H1 (cell line): ENCODE results near the gene BMP2. TPM values are rescaled to one million over a fixed set of nuclear protein-coding genes. Genes with fewer than 3 reads are reported as not detected.
A peak's percentile ranks its signal among the peaks of the same experiment; 100 is the strongest.

ENCODE experiments used
- CTCF ChIA-PET: fragments of 300-600 bp; sonication (Branson Sonifier 250); formaldehyde crosslinking; loops from one replicate; lab custom pipeline; 2021; ENCODE audit not compliant: partially characterized antibody; lab: Charles Lee
- POLR2A ChIA-PET: fragments of 300-600 bp; sonication (Branson Sonifier 250); formaldehyde crosslinking; loops from one replicate; lab custom pipeline; 2021; ENCODE audit warnings: inconsistent platforms; ENCODE audit not compliant: partially characterized antibody; lab: Charles Lee
- DNase-seq, 2 experiments: peaks; one replicate each; pipeline versions ENCODE4 v3.0.0 to v3.0.0-alpha.2; 2010 to 2022; ENCODE audit warnings: low spot score in 2 of 2, low read depth in 1 of 2, mixed read lengths in 1 of 2
- FAIRE-seq: peaks from 2 replicates; lab custom pipeline; 2011; peaks lifted over from hg19 to GRCh38; lab: Jason Lieb, UNC
- H2AFZ ChIP-seq: 2 replicates; pipeline ENCODE4 v1.8.1; 2012; ENCODE audit warnings: low read length, inconsistent platforms
- H2AK5ac ChIP-seq: 2 replicates; pipeline ENCODE4 v1.6.1; 2013; ENCODE audit warnings: low read depth, low read length
- H2BK120ac ChIP-seq: replicated peaks from 2 replicates; pipeline ENCODE3; 2013; ENCODE audit warnings: low read depth, low read length, inconsistent platforms
- H2BK12ac ChIP-seq: 2 replicates; pipeline ENCODE4 v1.6.1; 2013; ENCODE audit warnings: low read depth, low read length
- H2BK15ac ChIP-seq: 2 replicates; pipeline ENCODE4 v1.6.1; 2013; ENCODE audit warnings: low read length
- H2BK20ac ChIP-seq: 2 replicates; pipeline ENCODE4 v1.6.1; 2013; ENCODE audit warnings: low read length
- H2BK5ac ChIP-seq: 2 replicates; pipeline ENCODE4 v1.6.1; 2013; ENCODE audit warnings: low read depth, low read length
- H3K14ac ChIP-seq: 2 replicates; pipeline ENCODE4 v1.6.1; 2013; ENCODE audit warnings: inconsistent platforms; ENCODE audit not compliant: insufficient read length
- H3K18ac ChIP-seq: 2 replicates; pipeline ENCODE4 v1.6.1; 2013; ENCODE audit warnings: low read length; ENCODE audit errors: extremely low read depth
- H3K23ac ChIP-seq: 2 replicates; pipeline ENCODE4 v1.6.1; 2013; ENCODE audit warnings: inconsistent platforms; ENCODE audit not compliant: insufficient read length
- H3K23me2 ChIP-seq: 2 replicates; pipeline ENCODE4 v1.6.1; 2013; ENCODE audit warnings: low read depth, low read length
- H3K27ac ChIP-seq: 2 replicates; pipeline ENCODE4 v1.6.1; 2011; ENCODE audit warnings: low read depth, low read length, inconsistent platforms
- H3K27me3 ChIP-seq, 4 experiments: replicated peaks in 1 of 4; 1 replicate in 1 of 4; 2 replicates in 3 of 4; pipeline versions ENCODE4 v1.6.1 to v1.8.1; 2011 to 2013; ENCODE audit warnings: low read length in 3 of 4, mild to moderate bottlenecking in 3 of 4, inconsistent platforms in 2 of 4, mixed read lengths in 2 of 4, moderate library complexity in 1 of 4; ENCODE audit not compliant: control insufficient read depth in 3 of 4, insufficient read depth in 3 of 4; ENCODE audit errors: extremely low read depth in 1 of 4
- H3K36me3 ChIP-seq, 4 experiments: 2 replicates each; pipeline versions ENCODE4 v1.6.1 to v1.8.1; 2011 to 2013; ENCODE audit warnings: mild to moderate bottlenecking in 4 of 4, low read length in 3 of 4, moderate library complexity in 2 of 4, control low read depth in 1 of 4, inconsistent platforms in 1 of 4; ENCODE audit not compliant: insufficient read depth in 4 of 4, control insufficient read depth in 2 of 4
- H3K4ac ChIP-seq: replicated peaks from 2 replicates; pipeline ENCODE3; 2013; ENCODE audit warnings: low read length, low read depth, mixed read lengths, inconsistent platforms; ENCODE audit not compliant: insufficient read length
- H3K4me1 ChIP-seq, 4 experiments: replicated peaks in 1 of 4; 1 replicate in 1 of 4; 2 replicates in 3 of 4; pipeline versions ENCODE4 v1.6.1 to v1.8.1; 2011 to 2013; ENCODE audit warnings: low read length in 3 of 4, inconsistent platforms in 2 of 4, mixed read lengths in 1 of 4; ENCODE audit not compliant: insufficient read depth in 4 of 4, control insufficient read depth in 3 of 4
- H3K4me2 ChIP-seq, 2 experiments: 2 replicates each; pipeline versions ENCODE4 v1.6.1 to v1.8.1; 2011 to 2013; ENCODE audit warnings: low read depth in 2 of 2, low read length in 2 of 2, control low read depth in 1 of 2, inconsistent platforms in 1 of 2, mild to moderate bottlenecking in 1 of 2; ENCODE audit not compliant: insufficient read depth in 1 of 2
- H3K4me3 ChIP-seq, 4 experiments: fragments of 200-600, 300-600 bp in 1 of 4; sonication (generic), shearing (Covaris generic), sonication (Bioruptor Twin) in 1 of 4; 2 replicates each; pipeline versions ENCODE4 v1.5.1 to v1.8.1; 2011 to 2016; ENCODE audit warnings: low read length in 4 of 4, low read depth in 3 of 4, control low read depth in 2 of 4, inconsistent platforms in 2 of 4, mild to moderate bottlenecking in 2 of 4, mixed read lengths in 1 of 4, moderate library complexity in 1 of 4; ENCODE audit not compliant: insufficient read depth in 2 of 4; ENCODE audit errors: extremely low read depth in 1 of 4
- H3K56ac ChIP-seq: replicated peaks from 2 replicates; pipeline ENCODE3; 2013; ENCODE audit warnings: low read depth, mild to moderate bottlenecking, mixed read lengths, low read length, inconsistent platforms; ENCODE audit not compliant: insufficient read length
- H3K79me1 ChIP-seq: 2 replicates; pipeline ENCODE4 v1.6.1; 2013; ENCODE audit warnings: low read depth, low read length, control low read depth
- H3K79me2 ChIP-seq, 2 experiments: 2 replicates each; pipeline versions ENCODE4 v1.6.1 to v1.8.1; 2012 to 2013; ENCODE audit warnings: low read length in 2 of 2, mild to moderate bottlenecking in 2 of 2, inconsistent platforms in 1 of 2; ENCODE audit not compliant: insufficient read depth in 2 of 2, control insufficient read depth in 1 of 2
- H3K9ac ChIP-seq, 4 experiments: replicated peaks in 1 of 4; 1 replicate in 1 of 4; 2 replicates in 3 of 4; pipeline versions ENCODE4 v1.6.1 to v1.8.1; 2011 to 2013; ENCODE audit warnings: low read depth in 3 of 4, low read length in 3 of 4, control low read depth in 2 of 4, mild to moderate bottlenecking in 2 of 4, moderate library complexity in 2 of 4, inconsistent platforms in 1 of 4; ENCODE audit errors: extremely low read depth in 1 of 4
- H3K9me3 ChIP-seq, 2 experiments: 2 replicates each; pipeline versions ENCODE4 v1.6.1 to v1.8.1; 2012 to 2013; ENCODE audit warnings: mild to moderate bottlenecking in 2 of 2, moderate library complexity in 2 of 2, control low read depth in 1 of 2, inconsistent platforms in 1 of 2, low read depth in 1 of 2, low read length in 1 of 2, mixed read lengths in 1 of 2; ENCODE audit not compliant: insufficient read depth in 2 of 2
- H4K20me1 ChIP-seq, 2 experiments: replicated peaks in 1 of 2; 2 replicates each; pipeline versions ENCODE3 to v1.8.1; 2011 to 2013; ENCODE audit warnings: inconsistent platforms in 2 of 2, low read length in 2 of 2, mild to moderate bottlenecking in 1 of 2; ENCODE audit not compliant: insufficient read depth in 2 of 2, control insufficient read depth in 1 of 2
- H4K5ac ChIP-seq: 2 replicates; pipeline ENCODE4 v1.6.1; 2013; ENCODE audit warnings: low read length, low read depth, mixed read lengths, inconsistent platforms; ENCODE audit not compliant: insufficient read length
- H4K8ac ChIP-seq: 2 replicates; pipeline ENCODE4 v1.8.0; 2013; ENCODE audit warnings: mild to moderate bottlenecking, moderate library complexity, low read length, inconsistent platforms; ENCODE audit not compliant: insufficient read depth; ENCODE audit errors: extremely low read depth
- H4K91ac ChIP-seq: replicated peaks from 2 replicates; pipeline ENCODE3; 2013; ENCODE audit warnings: low read length, mixed read lengths, inconsistent platforms; ENCODE audit not compliant: insufficient read length
- ASH2L ChIP-seq: fragments of 200-600, 300-600 bp; sonication (generic); IDR thresholded peaks from one replicate; pipeline ENCODE4 v1.7.1; 2017; ENCODE audit warnings: low read length
- BRCA1 ChIP-seq: IDR thresholded peaks from 2 replicates; pipeline ENCODE4 v1.6.1; 2012; ENCODE audit warnings: low read depth, low read length, improper control_type of control experiment
- FOSL1 ChIP-seq: IDR thresholded peaks from 2 replicates; pipeline ENCODE4 v1.6.1; 2011; ENCODE audit warnings: mild to moderate bottlenecking, low read depth, low read length, moderate library complexity; ENCODE audit not compliant: insufficient read depth
- HDAC2 ChIP-seq, 2 experiments: fragments of 300-600 bp in 1 of 2; sonication (generic) in 1 of 2; IDR thresholded peaks; 2 replicates each; pipeline ENCODE4 v1.6.1; 2011 to 2012; ENCODE audit warnings: low read depth in 2 of 2, low read length in 2 of 2, mild to moderate bottlenecking in 2 of 2, moderate library complexity in 2 of 2, borderline replicate concordance in 1 of 2, inconsistent platforms in 1 of 2
- NANOG ChIP-seq: IDR thresholded peaks from 2 replicates; pipeline ENCODE4 v1.6.1; 2011; ENCODE audit warnings: low read length, low read depth, mild to moderate bottlenecking, inconsistent platforms; ENCODE audit not compliant: insufficient read depth, poor library complexity, severe bottlenecking
- RAD21 ChIP-seq, 2 experiments: IDR thresholded peaks in 1 of 2; conservative IDR thresholded peaks in 1 of 2; 2 replicates each; pipeline ENCODE4 v1.6.1; 2011; ENCODE audit warnings: low read depth in 2 of 2, low read length in 2 of 2, improper control_type of control experiment in 1 of 2, inconsistent platforms in 1 of 2, mild to moderate bottlenecking in 1 of 2, moderate library complexity in 1 of 2
- SIRT6 ChIP-seq: IDR thresholded peaks from one replicate; pipeline ENCODE4 v1.7.1; 2012; ENCODE audit warnings: low read length, inconsistent platforms
- SP1 ChIP-seq: IDR thresholded peaks from 2 replicates; pipeline ENCODE4 v1.6.1; 2011; ENCODE audit warnings: low read depth, low read length
- TAF7 ChIP-seq: optimal IDR thresholded peaks from 2 replicates; pipeline ENCODE3; 2011; ENCODE audit warnings: low read depth, mild to moderate bottlenecking, inconsistent platforms, low read length, moderate library complexity, borderline replicate concordance
- WGBS, 2 experiments: shearing (Covaris generic) in 1 of 2; methylation state at CpG; one replicate each; pipeline versions ENCODE4 v1.1.6 to v1.1.7; 2013 to 2015; ENCODE audit warnings: low lambda C conversion rate in 2 of 2, mixed read lengths in 2 of 2, inconsistent platforms in 1 of 2, low coverage in 1 of 2, missing lambda C conversion rate in 1 of 2; ENCODE audit not compliant: insufficient replicate concordance in 2 of 2, insufficient coverage in 1 of 2, insufficient read length in 1 of 2; ENCODE audit errors: extremely low coverage in 1 of 2, missing lambda C conversion rate in 1 of 2; 5-methylcytosine and 5-hydroxymethylcytosine counted together
- polyA plus RNA-seq, 7 experiments: library from polyadenylated mRNA; depleted of rRNA in 3 of 7; stranded (reverse) in 5 of 7; unstranded in 2 of 7; fragments of >200 nt in 5 of 7; fragments of 200-250 nt in 2 of 7; gene quantifications; 1 replicate in 5 of 7; 2 replicates in 1 of 7; 4 replicates in 1 of 7; pipeline versions ENCODE4 v1.2.1 to v1.2.3, GENCODE V29; 2011 to 2013; ENCODE audit warnings: missing spikeins in 2 of 7, mixed read lengths in 2 of 7
- total RNA-seq: library from RNA; stranded (reverse); fragmentation: NEBNext Ultra II Directional; extraction: Animal tissue kit (Norgen Biotek cat#: 25700); gene quantifications from 2 replicates; pipeline ENCODE4 v1.2.1, GENCODE V29; 2021
- TF ChIP-seq, protein P1 (sequence below): IDR thresholded peaks from 2 replicates; pipeline ENCODE4 v1.6.1; 2011; ENCODE audit warnings: low read depth, mild to moderate bottlenecking, low read length; ENCODE audit not compliant: insufficient read depth
- TF ChIP-seq, protein P2 (sequence below): IDR thresholded peaks from 2 replicates; pipeline ENCODE4 v1.6.1; 2011; ENCODE audit warnings: low read length, improper control_type of control experiment

Gene BMP2
- total and polyA plus RNA-seq, 2 of the 8 experiments (the other 6 are each of a cell fraction or from before 2014, with no cell fraction given), result 1.8 to 3.6 TPM

DNA sequence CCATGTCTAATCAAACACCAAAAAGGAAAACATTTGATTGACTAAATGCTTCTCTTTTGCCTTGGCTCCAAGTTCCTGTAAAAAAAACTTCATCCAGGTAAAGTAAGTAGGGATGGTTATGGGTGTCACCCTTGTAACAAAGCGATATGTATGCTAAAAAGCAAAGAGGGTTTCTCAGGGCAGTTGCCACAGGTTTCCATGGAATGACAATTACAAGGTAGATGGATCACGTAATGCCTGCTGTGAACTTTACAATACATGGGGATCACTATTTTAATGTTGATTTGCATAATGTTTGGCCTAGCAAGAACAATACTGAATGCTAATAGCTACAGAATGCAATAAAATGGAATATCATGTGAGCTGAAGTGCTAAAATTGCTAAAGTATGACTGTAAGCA is 2.9 kb upstream of the BMP2 start:
- FAIRE-seq, result peak; percentile 65
- ChIA-PET POLR2A (no interaction called here), CTCF (interaction anchor here (0.7 to 3.5 kb wide), 26 partner anchors 10 to 596 kb away, joined by 3 to 20 read pairs (median 8); no protein-coding TSS in a partner anchor)
- H3K4me3 ChIP-seq, result peak overlapping the region in 1 of 4 experiments; percentile 34; a peak in 2 of 8 replicates
- DNase-seq, result no peak
- no peak overlapping the region for H2BK20ac ChIP-seq
- H3K4me1 ChIP-seq, result peaks cover 5 to 22% (median 14%) of the 10 kb centered on the region in 4 experiments; a peak in 6 of 7 replicates
- no peak overlapping the region for H3K4ac ChIP-seq
- H2BK15ac ChIP-seq, result no peak overlapping the region
- peak overlapping the region; percentile 47; the same call in 1 of the 2 replicates for H2BK5ac ChIP-seq
- H4K91ac ChIP-seq, result no peak overlapping the region
- H2AFZ ChIP-seq, result no peak overlapping the region
- no peak overlapping the region for H3K56ac ChIP-seq
- H4K8ac ChIP-seq, result no peak overlapping the region
- peak overlapping the region; percentile 84 for H2BK120ac ChIP-seq
- peak overlapping the region; percentile 19 to 53 for H3K4me2 ChIP-seq
- no peaks in the 10 kb centered on the region for H3K79me1 ChIP-seq
- 7% methylated on average over 2 of the region's 2 CpGs; no CpG with 5 or more reads in 1 of the 2 experiments for WGBS, 2 experiments
- no peak overlapping the region for H3K27ac ChIP-seq
- H3K23ac ChIP-seq, result no peak overlapping the region
- 0 out of 4 replicates have a peak, but pooled peaks cover 0 to 5% of the 10 kb centered on the region in 2 experiments for H3K79me2 ChIP-seq
- H2BK12ac ChIP-seq, result no peak overlapping the region
- H3K14ac ChIP-seq, result no peak overlapping the region
- H3K23me2 ChIP-seq, result peaks cover 15% of the 10 kb centered on the region
- H3K27me3 ChIP-seq, result peaks cover 3 to 19% (median 15%) of the 10 kb centered on the region in 4 experiments
- no peak overlapping the region for H3K9ac ChIP-seq
- H3K18ac ChIP-seq, result no peak overlapping the region
- no peaks in the 10 kb centered on the region for H3K36me3 ChIP-seq
- peaks cover 5% of the 10 kb centered on the region in 2 experiments for H4K20me1 ChIP-seq
- no peak overlapping the region for H2AK5ac ChIP-seq
- H4K5ac ChIP-seq, result no peak overlapping the region
- H3K9me3 ChIP-seq, result no peaks in the 10 kb centered on the region; a peak in 1 of 4 replicates
- TF ChIP-seq SP1 (0 out of 2 replicates have a peak, but pooled peaks have one; percentile 9), FOSL1 (no peak), TAF7 (no peak), BRCA1 (no peak), HDAC2 (IDR thresholded peaks at IDR 0.05; ENCODE audit: borderline replicate concordance in 1 of 2, low read depth in 2 of 2, low read length in 2 of 2) (no peak), RAD21 (IDR thresholded peaks at IDR 0.05 in 1 of 2, conservative IDR thresholded peaks at IDR 0.05 in 1 of 2; ENCODE audit: low read depth in 2 of 2, low read length in 2 of 2) (no peak), SIRT6 (no peak), NANOG (peak; percentile 31), ASH2L (no peak)
- TF ChIP-seq, protein P1, sequence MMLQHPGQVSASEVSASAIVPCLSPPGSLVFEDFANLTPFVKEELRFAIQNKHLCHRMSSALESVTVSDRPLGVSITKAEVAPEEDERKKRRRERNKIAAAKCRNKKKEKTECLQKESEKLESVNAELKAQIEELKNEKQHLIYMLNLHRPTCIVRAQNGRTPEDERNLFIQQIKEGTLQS, result no peak
- TF ChIP-seq, protein P2, sequence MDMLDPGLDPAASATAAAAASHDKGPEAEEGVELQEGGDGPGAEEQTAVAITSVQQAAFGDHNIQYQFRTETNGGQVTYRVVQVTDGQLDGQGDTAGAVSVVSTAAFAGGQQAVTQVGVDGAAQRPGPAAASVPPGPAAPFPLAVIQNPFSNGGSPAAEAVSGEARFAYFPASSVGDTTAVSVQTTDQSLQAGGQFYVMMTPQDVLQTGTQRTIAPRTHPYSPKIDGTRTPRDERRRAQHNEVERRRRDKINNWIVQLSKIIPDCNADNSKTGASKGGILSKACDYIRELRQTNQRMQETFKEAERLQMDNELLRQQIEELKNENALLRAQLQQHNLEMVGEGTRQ, result no peak
